ENCODE results near the gene OR2H2.

OR2H2 gene

DNA sequence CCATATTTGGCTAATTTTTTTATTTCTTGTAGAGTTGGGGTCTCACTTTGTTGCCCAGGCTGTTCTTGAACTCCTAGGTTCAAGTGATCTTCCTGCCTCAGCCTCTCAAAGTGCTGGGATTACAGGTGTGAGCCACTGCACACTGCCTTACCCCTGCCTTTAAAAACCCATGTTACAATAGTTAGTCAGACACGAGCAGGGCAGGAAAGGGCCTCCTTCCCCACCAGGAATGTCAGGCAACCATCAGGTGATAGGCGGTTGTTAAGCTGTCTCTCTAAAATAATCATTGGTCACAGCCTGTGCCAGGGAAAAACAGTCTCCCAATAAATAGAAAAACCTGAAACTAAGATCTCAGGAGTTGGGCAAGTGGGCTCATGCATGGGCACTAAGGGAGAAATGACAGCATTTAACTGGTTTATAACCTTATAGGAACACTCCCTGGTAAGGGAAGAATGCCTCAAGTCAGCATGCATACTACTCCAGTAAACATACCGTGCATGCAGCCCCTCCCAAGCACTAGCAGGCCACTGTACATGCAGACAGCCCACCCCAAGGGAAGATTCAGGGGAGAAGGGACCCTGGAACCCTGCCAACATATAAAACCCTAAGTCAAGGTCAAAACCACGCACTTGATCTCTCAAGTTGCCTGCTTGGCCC lies 8.4 kb downstream of the OR2H2 start:
- DNase-seq = no peak

DNA sequence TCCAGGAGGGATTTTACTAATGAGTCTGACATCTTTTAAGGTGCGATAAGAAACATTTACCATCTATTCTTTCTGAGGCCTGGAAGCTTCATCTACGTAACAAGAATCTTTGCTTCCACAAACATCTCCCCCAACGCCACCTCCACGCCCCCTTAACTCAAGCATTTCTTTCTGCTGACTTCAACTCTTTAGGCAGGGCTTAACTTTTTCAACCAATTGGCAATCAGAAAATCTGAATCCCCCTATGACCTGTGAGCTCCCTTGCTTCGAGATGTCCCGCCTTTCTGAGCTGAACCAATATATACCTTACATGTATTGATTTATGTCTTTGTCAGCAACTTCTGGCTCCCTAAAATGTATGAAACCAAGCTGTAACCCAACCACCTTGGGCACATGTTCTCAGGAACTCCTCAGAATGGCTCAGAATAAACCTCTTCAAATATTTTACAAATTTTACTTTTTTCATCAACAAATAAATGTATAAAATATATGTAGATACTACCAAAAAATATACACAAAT lies 11.5 kb downstream of the OR2H2 start:
- no peak for DNase-seq

DNA sequence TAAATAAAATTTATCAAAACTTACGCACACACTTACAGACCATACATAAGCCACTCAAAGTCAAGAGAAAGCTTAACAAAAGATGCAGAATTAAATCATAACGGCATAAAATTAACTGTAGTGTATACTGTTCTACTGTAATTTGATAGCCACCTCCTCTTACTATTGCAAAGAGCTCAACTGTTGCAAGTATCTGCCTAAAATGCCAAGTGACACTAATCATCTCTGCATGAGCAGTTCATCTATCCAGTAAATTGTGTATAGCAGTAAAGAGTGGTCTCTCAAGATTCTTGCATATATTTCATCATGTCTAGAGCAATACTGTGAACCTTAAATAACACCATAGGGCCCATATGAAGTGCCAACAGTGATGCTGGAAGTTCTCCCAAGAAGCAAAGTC lies 12.3 kb downstream of the OR2H2 start:
- no peak for DNase-seq

DNA sequence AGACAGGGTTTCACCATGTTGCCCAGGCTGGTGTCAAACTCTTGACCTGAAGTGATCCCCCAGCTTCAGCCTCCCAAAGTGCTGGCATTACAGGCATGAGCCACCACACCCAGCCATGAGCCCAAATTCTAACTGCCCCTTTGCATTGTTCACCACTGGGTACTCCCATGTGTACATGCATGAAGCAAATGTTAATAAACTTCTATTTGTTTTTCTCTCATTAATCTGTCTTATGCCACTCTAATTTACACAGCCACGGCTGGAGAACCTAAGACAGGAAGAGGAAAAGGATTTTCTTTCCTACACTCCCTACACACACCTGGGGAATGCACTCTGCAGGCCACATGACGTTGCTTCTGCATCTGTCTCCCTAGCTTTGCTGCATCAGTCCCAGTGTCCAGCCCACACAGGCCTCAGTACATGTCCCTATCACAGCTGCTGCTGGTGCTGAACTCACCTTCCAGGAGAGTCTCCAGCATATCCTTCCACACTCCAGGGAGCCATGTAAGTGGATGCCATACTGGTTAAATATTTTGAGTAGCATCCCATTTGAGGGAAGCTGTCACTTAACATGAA lies 13.3 kb downstream of the OR2H2 start:
- DNase-seq = no peak

DNA sequence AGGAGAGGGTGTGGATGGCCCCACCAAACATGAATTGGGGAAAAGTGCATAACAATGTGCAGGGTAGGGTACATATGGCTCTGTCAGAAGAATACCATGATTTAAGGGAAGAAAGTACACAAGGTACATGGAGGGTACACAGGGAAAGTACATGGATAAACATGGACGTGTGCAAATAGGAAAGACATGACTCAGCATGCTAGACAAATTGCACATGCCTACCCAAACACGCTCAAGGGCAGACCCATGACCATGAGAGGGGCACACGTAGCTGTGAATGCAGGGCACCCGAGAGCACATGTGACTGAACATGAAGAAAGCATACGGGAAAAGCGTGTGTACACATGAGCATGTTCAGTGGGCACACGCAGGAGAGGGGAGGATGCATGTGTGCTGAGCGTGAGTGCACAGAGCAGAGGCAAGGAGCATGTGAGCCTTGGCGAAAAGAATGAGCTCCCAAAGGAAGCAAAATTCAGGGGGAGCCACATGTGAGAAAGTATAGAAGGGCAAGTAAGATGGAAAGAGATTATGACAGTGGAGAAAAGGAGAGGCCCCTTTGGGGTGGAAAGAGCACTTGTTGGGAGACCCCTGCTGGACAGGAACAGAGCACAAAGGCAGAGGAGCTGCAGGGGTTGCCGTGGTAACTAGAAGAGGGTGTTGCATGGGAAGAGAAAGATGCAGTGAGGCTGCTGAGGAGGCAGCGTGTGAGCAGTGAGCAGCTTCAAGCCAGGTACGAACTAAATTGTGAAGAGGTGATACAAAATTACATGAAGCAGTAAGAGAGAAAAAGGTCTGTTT lies 17.8 kb downstream of the OR2H2 start:
- peak in 1 of 5 donors; percentile 5 for DNase-seq

DNA sequence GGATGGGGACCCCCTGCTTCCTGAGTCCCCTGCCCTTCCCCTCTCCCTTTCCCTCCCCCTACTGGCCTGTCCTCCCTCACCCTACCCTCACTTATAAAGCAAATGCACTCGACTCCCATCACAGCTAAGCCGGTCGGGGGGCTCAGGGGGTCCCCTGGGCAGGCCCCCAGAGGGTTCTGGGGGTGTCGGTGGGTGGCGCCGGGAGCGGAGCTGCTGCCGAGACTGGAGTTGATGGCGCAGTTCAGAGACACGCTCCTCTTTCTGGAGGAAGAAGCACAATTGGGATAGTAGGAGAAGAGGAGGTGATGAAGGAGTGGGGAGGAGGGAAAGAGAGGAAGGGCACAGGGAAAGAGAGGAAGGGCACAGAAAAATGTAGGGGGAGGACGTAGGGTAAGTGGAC lies 18.5 kb downstream of the OR2H2 start:
- no peak for DNase-seq

DNA sequence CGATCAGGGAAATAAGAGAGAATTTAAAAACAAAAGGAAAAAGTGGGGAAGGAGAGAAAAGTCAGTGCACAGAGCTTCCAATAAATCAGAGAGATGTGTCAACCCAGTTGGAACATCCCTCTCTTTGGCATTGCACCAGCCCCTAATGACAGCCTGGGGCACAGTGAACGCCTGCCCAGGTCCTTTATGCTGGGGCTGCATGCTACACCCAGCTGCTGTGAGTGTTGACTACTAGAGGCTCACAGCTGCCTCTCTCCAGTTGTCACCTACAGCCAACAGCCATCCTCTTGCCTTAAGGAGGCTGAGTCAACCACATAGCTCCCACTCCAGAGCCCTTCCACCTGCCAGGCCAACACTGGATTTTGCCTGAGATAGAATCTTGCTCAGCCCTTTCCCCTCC lies 19.0 kb downstream of the OR2H2 start:
- DNase-seq = no peak

DNA sequence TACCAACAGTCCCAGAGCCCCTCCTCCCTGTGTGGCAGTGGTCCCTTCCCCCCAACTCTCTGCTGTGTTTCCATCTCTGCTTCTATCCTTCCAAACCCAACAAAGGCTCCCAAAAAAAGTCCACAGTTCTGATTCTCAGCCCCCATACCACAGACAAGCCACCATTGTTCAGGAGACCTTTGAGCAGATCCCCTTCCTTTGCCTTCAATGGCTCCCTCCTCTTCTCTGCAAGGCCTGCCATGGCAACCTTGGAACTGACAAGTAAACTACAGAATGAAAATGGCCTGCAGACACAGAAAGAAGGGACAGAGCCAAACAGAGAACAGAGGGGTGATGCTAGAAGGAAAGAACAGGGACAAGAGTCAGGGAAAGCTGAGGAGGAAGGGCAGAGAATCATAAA lies 23.2 kb downstream of the OR2H2 start:
- DNase-seq = no peak

DNA sequence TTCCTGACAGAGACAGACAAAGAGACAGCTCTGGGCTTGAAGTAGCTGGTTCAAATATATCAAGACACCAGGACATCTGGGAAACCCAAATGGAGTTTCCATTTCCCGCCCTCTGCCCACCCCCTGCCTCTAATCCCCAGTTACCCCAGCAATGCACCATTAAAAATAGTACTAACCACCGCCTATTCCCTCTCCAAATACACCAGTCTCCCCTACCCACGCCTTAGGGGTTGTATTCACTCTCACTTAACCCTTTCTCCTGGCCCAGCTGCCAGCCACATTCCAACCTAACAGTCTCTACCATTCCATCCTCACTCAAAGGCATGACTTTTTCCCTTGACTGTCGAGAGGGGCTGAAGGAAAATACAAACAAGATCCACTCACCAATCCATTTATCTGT lies 25.6 kb downstream of the OR2H2 start:
- no peak for DNase-seq

DNA sequence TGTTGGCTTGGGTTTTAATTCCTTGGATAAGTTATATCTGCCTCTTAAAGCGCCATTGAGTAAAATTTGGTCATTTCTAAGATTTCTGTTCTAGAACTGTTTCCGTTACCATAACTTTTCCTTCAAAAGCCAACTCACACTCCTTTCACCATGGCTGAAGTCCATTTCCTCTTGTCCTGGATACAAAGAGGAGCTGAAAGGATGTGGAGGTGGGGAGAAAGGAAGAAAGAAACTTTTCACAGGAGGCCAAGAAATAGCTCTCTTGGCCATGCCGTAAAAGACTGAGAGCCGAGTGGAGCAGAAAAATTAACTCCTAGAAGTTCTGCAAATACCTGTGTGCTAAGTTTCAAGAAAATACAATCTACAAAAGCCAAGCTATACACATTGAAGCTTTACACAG lies 26.5 kb downstream of the OR2H2 start:
- no peak for DNase-seq

DNA sequence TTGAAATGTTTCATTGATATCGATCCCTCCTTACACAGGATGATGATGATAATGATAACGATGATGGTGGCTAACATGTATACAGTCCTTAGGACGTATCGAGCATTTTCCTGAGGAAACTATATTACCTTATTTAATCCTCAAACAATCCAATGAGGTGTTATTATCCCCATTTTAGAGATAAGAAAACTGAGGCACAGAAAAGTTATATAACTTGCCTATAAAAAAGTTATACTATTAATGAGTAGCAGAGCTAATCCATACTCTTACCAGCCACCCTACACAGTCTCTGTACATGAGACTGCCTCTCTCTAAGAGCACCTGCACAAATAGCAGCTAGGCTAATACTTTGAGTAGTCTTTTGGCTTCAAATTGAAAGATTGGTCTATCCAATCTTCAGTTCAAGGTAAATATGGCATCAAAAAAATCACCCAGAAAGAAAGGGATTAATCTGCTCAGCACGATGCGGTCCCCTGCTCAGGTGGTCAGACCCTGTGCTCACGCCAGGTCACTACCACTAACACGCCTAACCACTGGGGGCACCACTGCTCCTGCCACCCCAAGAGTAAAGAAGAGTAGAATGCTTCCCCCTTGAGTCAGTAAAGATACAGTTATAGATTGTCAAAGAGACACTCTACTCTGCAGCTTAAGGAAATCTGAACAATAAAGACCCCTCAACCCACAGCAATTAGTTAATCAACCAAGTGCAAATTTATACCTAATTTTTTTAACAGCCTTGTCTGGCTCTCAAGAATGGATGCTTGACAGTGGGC lies 33.0 kb downstream of the OR2H2 start:
- no peak for DNase-seq

DNA sequence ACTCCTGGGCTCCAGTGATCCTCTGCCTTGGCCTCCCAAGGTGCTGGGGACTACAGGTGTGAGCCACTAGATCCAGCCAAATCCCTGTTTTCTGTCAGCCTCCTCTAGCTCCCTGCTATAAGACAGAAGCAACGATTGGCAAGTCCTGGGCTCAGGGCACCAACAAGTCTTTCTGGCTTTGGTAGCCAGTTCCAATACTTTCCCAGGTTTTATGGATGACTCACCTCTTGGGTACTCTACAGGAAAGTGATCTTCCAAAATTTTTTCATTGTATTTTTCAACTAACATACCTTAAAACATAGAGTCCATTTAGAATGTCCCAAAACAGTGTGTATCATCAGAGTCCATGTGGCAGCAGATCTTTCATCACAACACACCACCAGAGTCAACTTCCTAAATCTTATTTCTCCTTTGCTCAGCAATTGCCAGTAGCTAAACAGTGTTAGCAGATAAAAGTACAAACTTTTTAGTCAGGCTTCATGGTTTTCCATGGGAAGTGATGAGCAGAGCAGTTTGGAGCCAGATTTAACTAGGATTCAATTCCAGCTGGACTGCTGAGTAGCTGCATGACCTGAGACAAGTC lies 34.7 kb downstream of the OR2H2 start:
- DNase-seq = no peak

DNA sequence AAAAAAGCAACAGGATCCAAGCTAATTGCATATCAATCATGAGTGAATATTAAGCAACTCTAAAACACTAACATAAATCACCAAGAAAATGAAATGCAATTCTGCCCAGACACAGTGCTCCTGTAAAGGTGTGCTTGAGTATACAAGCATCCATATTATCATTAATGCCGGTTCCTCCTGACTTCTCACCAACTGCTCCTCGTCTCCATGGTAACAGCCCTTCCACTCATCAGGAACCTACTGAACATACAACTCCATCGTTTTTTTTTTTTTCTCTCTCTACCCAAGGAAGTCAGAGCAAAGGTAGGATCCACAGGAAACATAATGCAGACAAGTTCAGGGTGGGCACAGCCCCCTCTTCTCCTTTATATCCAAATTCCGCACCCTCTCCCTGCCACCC lies 35.7 kb downstream of the OR2H2 start:
- DNase-seq = no peak

DNA sequence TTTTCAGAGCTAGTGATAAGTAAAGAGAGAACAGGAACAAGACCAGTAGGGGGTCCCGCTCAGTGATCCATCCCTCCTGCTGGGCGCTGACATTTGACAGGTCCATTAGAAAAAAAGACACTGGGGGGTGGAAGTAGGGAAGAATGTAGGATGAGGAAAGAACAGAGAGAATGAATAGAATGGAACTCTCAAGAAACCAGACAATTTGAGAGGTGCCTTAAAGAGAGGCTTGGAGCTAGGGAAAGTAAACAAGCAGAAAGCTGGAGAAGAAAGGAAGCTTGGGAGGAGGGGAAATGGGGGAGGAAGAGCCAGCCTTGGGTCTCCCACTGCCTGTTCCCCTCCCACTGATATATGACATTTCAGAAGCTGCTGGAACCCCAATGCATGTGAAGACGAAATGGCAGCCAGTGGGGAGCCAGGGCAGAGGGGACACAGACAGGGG lies 39.6 kb downstream of the OR2H2 start:
- no peak for DNase-seq

DNA sequence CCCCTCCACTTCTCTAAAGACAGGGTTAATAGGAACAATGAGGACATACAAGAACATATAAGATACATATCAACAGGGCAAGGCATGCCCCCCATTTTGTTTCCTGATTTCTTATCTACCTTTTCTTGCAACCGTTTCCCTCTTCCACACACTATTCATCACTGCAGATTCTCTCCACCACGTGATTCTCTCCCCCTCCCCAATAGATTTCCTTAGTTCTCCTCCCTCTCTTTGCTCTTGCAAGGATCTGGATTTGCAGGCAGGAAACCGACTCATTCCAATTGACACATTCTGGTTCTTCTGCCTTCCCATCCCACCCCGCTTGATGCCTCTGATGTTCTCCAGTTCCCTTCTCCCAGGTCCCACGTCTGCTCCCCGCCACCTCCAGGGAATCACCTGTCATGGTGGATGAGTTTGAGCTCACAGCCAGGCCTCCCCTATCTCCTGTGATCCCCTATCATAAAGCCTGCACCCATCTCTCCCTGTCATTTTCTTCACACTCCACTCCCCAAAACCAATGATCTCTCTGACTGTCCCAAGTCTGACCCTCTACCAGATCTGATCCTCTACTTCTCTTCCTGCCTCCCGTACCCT lies 40.5 kb downstream of the OR2H2 start:
- DNase-seq = no peak

DNA sequence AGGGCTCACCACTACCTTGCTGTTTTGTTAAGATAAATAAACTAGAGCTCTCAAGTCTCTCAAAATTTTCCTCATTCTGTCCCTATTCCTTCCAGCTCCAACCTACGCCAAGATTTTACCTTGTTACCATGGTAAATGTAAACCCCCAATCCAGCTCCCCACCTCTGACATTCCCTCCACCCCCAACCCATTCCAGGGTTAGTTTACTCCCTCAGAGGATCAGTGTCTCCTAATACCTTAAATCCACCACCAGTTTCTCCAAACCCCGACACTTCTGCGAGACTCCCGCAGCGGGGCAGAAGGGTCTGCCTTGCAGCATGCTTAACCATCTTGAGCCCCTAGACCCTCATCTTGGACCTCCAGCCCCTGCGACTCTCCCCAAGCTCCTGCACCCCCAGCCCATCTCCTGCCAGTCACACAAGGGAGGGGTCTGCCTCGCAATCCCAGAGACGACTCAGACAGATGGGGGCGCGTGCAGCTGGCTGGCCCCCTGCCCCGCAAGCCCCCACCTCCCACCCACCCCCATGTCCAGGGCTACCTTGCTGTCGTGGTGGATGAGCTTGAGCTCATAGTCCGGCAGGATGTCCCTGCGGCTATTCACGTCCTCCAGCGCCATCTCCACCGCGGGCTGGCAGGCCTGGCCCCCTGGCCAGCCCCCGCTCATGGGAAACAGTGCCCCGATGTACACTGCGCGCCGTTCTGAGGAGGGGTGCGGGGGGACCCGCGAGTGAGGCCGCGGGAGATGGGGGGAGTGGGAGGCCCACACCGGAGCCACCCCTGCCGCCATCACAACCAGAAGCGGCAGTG lies 42.2 kb downstream of the OR2H2 start:
- DNase-seq = no peak

DNA sequence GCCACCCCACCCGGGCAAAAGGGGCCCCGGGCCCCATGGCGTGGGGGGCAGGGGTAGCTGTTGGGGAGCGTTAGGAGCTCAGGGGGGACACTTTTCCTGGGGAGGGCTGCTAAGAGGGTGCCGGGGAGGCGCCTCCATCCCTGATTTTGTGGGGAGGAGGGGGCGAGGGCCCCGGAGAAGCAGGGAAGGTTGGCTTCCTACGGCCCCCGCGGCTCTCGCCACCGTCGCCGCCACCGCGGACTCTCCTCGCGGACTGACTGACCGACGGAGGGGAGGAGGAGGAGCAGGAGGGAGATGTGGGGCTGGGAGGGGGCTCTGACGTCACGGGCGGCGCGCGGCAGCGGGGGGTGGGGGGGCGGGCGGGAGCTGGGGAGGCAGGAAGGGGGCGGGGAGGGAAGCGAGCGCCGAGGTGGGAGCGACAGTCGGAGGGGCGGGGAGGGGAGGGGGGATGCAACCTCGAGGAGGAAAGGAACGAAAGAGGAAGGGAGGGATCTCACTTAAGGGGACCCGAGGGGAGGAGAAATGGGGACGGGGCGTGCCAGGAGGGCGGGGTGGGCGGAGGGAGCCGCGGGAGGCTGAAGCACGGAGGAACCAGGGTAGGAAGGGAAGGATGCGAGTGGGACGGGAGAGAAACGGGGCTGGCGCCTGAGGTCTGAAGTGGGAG lies 43.0 kb downstream of the OR2H2 start:
- peak; percentile 29 to 67 (median 56) for DNase-seq

DNA sequence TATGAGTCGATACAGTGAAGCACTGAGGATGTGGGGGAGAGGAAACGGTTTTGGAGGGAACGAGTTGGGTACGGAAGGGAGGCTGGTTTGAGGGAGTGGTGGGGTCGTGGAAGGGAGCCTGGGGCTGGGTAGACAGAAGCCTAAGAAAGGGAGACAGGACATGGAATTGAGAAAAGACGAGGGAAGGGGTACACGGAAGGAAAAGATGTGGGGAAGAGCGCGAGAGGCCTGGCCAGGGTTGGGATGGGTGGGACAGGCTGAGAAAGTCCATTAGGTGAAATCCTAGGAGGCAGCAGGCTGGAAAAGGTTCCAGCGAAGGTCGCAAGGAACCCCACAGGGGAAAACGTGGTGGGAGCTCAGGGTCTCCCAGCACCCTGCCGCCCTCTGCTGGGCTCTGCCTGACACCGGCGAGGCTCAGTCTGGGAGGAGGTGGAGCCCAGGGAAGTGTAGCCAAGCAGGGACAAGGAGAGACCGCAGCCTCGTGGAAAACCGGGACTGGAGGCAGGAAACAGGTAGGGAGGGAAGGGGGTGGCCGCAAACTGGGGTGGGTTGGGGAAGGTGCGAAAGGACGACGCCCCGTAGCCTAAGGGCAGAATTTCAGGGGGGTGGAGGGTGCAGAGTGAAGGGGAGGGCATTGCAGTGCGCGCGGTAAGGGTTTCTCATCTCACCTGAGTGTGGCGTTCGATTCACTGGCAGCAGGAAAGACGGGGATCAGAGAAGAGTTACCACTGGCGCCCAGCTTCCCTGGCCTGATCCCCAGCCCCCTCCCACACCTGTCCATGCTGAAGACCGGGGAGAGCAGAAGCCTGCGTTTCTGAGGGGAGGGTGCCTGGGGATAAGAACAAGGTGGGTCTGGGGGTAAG lies 43.7 kb downstream of the OR2H2 start:
- peak in 4 of 5 donors; percentile 33 to 45 (median 44) for DNase-seq

DNA sequence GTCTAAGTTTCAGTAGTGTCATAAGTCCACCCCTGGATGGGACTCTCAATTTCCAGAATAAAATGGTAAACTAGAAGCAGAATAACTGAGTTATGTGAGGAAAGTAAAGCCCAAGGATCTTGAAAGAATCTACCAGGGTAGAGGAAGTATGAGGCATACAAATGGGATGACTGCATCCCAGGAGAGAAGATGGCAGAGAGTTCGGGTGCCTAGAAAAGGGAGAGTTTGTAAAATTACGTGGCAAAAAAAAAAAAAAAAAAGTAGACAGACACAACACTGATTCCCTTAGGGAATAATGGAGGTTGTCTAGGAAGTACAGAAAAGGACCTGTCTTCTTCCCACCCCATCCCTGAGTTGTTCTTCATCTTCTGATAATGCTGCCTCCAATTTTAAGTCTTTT lies 44.6 kb downstream of the OR2H2 start:
- DNase-seq = no peak

DNA sequence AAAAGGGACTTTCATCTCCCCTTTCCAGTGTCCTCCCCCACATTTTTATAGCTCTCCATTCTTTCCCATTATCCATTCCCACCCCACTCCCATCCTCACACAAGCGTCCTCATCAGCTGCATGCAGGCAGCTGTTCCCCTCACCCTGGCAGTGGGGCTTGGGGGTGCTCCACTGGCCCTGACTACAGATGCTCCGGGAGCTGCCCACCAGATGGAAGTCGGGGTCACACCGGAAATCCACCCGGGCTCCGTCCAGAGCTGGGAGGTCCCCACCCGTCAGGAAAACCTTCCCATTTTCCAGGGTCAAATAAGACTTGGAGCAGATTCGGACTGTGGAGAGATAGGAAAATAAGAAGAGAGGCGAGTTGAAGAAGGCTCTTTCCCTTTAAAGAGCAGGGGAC lies 45.4 kb downstream of the OR2H2 start:
- no peak for DNase-seq

Data from T-helper 1 cell (primary cell).